DND-41 (cell line): ENCODE results near the gene PLEKHM3.
A peak's percentile ranks its signal among the peaks of the same experiment; 100 is the strongest.

Source experiments
- ATAC-seq: fragments of 200-7000 bp; cut with Tn5 transposase; 3 replicates; pipeline ENCODE4 v1.9.1; 2021; ENCODE audit warnings: low read depth; ENCODE audit not compliant: insufficient read depth
- DNase-seq: peaks from one replicate; pipeline ENCODE4 v3.0.0-alpha.2; 2020
- H2AFZ ChIP-seq: 2 replicates; pipeline ENCODE4 v1.6.0; 2012; ENCODE audit warnings: low read depth, low read length
- H3K27ac ChIP-seq: 2 replicates; pipeline ENCODE4 v1.5.1; 2012; ENCODE audit warnings: low read length, inconsistent platforms
- H3K27me3 ChIP-seq: fragments of 200-600 bp; sonication (generic); 2 replicates; pipeline ENCODE4 v1.6.0; 2012; ENCODE audit warnings: low read length, mild to moderate bottlenecking, inconsistent platforms; ENCODE audit not compliant: insufficient read depth, poor library complexity
- H3K36me3 ChIP-seq: 2 replicates; pipeline ENCODE4 v1.5.1; 2012; ENCODE audit warnings: low read length, inconsistent platforms; ENCODE audit not compliant: insufficient read depth
- H3K4me1 ChIP-seq: 2 replicates; pipeline ENCODE4 v1.5.1; 2012; ENCODE audit warnings: mild to moderate bottlenecking, low read length; ENCODE audit not compliant: insufficient read depth
- H3K4me2 ChIP-seq: 2 replicates; pipeline ENCODE4 v1.6.0; 2012; ENCODE audit warnings: mild to moderate bottlenecking, moderate library complexity, low read length, inconsistent platforms; ENCODE audit not compliant: insufficient read depth
- H3K4me3 ChIP-seq, 2 experiments: fragments of 200-600 bp in 1 of 2; shearing (Covaris generic) in 1 of 2; 2 replicates each; pipeline ENCODE4 v1.5.1; 2012 to 2016; ENCODE audit warnings: inconsistent platforms in 2 of 2, low read length in 2 of 2, mild to moderate bottlenecking in 2 of 2, low read depth in 1 of 2, moderate library complexity in 1 of 2
- H3K79me2 ChIP-seq: 2 replicates; pipeline ENCODE4 v1.6.0; 2012; ENCODE audit warnings: low read length, inconsistent platforms; ENCODE audit not compliant: insufficient read depth
- H3K9ac ChIP-seq: 2 replicates; pipeline ENCODE4 v1.6.0; 2012; ENCODE audit warnings: low read depth, mild to moderate bottlenecking, inconsistent platforms, low read length, moderate library complexity
- H3K9me3 ChIP-seq: 2 replicates; pipeline ENCODE4 v1.5.1; 2012; ENCODE audit warnings: low read length, moderate library complexity, mild to moderate bottlenecking, inconsistent platforms; ENCODE audit not compliant: insufficient read depth, severe bottlenecking
- H4K20me1 ChIP-seq: 2 replicates; pipeline ENCODE4 v1.6.0; 2012; ENCODE audit warnings: low read length; ENCODE audit not compliant: insufficient read depth
- CTCF ChIP-seq: IDR thresholded peaks from 2 replicates; pipeline ENCODE4 v1.5.1; 2012; ENCODE audit warnings: borderline replicate concordance, low read length, moderate library complexity, mild to moderate bottlenecking; ENCODE audit not compliant: poor library complexity, severe bottlenecking; ENCODE audit errors: extremely low read depth
- EZH2 ChIP-seq: IDR thresholded peaks from 3 replicates; pipeline ENCODE4 v1.6.1; 2012; ENCODE audit warnings: borderline replicate concordance, low read depth, mild to moderate bottlenecking, moderate library complexity, low read length, inconsistent platforms; ENCODE audit not compliant: severe bottlenecking

PLEKHM3 gene

GRCh38 chr2:208033701-208034502 lies 8.6 kb upstream of the PLEKHM3 start:
- H3K4me2 ChIP-seq = no peak overlapping the region
- peak; percentile 57; the same call in 2 of the 3 replicates for ATAC-seq
- H4K20me1 ChIP-seq = no peaks in the 10 kb centered on the region
- H3K9me3 ChIP-seq = no peaks in the 10 kb centered on the region
- no peak overlapping the region for H3K4me3 ChIP-seq
- peak; percentile 17 for DNase-seq
- no peaks in the 10 kb centered on the region for H3K4me1 ChIP-seq
- no peaks in the 10 kb centered on the region for H3K79me2 ChIP-seq
- no peaks in the 10 kb centered on the region for H3K36me3 ChIP-seq
- no peaks in the 10 kb centered on the region for H3K27me3 ChIP-seq
- TF ChIP-seq EZH2 = no peak
- peak; percentile 57 for TF ChIP-seq CTCF
- no peak overlapping the region for H2AFZ ChIP-seq
- no peak overlapping the region for H3K9ac ChIP-seq
- H3K27ac ChIP-seq = no peak overlapping the region

DNA sequence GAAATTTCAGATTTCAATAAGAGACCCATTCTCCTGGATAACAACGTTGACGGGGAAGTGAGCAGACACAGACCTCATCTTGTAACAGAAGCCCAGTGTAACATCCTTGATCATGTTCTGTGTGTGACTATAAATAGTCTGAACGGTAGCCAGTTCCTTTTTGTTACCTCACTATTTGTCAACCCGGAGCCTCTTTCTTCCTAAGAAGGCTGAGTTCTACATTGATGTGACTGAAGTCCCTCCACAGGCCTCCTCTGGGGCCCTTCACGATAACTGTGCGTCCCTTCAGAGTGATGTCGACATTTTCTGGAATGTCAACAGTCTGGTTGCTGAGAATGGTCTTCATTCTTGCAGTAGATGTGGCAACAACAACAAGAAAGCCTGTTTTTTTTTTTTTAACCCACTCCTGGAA lies 6.3 kb upstream of the PLEKHM3 start:
- ATAC-seq (no peak), DNase-seq (no peak)
- H2AFZ ChIP-seq = no peak overlapping the region
- TF ChIP-seq EZH2 (no peak), CTCF (no peak)
- H4K20me1 ChIP-seq = no peaks in the 10 kb centered on the region
- H3K9ac ChIP-seq = no peak overlapping the region
- H3K36me3 ChIP-seq = no peaks in the 10 kb centered on the region
- H3K9me3 ChIP-seq = no peaks in the 10 kb centered on the region
- no peak overlapping the region for H3K4me2 ChIP-seq
- no peaks in the 10 kb centered on the region for H3K27me3 ChIP-seq
- no peaks in the 10 kb centered on the region for H3K4me1 ChIP-seq
- H3K27ac ChIP-seq = no peak overlapping the region
- H3K79me2 ChIP-seq = no peaks in the 10 kb centered on the region
- no peak overlapping the region for H3K4me3 ChIP-seq

- DNase-seq (peak; percentile 70), ATAC-seq (peak; percentile 73)
- TF ChIP-seq CTCF (no peak), EZH2 (no peak)
- Histone ChIP-seq H3K4me2 (peak overlapping the region; percentile 80), H3K36me3 (no peaks in the 10 kb centered on the region), H3K79me2 (peaks cover 24% of the 10 kb centered on the region), H4K20me1 (no peaks in the 10 kb centered on the region), H3K4me3 (peak overlapping the region; percentile 41 to 67; a peak in 3 of 4 replicates), H3K27me3 (no peaks in the 10 kb centered on the region), H3K4me1 (peaks cover 26% of the 10 kb centered on the region), H3K9me3 (no peaks in the 10 kb centered on the region), H3K27ac (peak overlapping the region; percentile 88), H3K9ac (peak overlapping the region; percentile 67), H2AFZ (peak overlapping the region; percentile 98)
Observed at GRCh38 chr2:208025814-208026184, 472 bp upstream of the PLEKHM3 start.
